Measurements from ENCODE around the gene ACP7.
"Not testable (repeated sequence)": the region's sequence is repeated elsewhere in the genome, so short reads cannot be mapped to it uniquely, and the experiment has no call there.

ACP7 gene

DNA sequence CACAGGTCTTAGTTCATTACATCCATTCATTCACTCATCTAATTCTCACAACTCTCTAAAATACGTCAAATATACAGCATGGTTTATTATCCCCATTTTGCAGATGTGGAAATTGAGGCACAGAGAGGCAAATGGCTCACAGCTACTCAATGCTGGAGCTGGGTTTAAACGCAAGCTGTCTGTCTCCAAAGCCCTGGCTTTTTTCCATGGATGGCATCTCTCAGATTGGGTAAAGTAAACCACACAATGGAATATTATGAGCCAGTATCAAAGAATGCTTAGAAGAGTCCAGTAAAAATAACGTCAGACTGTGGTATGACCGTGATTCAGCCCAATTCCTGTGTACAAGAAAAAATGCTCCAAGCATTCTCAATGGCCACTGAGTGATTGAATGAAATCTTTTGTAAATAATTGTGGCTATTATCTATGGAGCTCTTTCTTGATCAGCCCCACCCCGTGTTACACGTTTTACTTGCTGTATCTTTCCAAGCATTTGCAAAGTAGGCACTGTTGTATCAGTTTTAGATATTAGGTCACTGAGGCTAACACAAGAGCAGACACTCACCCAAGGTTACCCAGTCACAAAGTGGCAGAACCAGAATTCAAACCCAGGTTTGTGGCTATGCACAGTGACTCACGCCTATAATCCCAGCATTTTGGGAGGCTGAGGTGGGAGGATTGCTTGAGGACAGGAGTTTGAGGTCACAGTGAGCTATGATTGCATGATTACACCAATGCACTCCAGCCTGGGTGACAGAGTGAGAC, 5.5 kb upstream of the ACP7 start:
- DNase-seq, result no peak

GRCh38 chr19:39080431-39080830, 3.7 kb upstream of the ACP7 start:
- no peak for DNase-seq

GRCh38 chr19:39082167-39082566, 2.0 kb upstream of the ACP7 start:
- no peak for DNase-seq

- DNase-seq, result no peak
Observed at GRCh38 chr19:39082745-39083598, 1.2 kb upstream of the ACP7 start.

- DNase-seq, result no peak
Observed at GRCh38 chr19:39083599-39083982, 577 bp upstream of the ACP7 start.

DNA sequence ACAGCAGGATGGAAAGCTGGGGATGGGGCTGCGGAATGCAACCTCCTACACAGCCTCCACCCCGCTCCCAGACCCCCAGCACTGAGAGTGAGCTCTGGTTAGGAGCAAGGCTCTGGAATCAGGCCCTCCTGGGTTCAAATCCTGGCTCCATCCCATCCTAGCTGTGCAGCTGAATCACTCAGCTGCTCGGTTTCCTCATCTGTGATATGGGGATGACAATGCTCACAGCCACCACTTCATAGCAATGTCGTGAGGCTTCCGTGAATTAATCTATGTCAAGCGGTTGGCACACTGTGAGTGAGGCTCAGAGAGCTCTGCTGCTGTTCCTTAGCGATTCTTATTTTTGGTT, 538 bp downstream of the ACP7 start:
- DNase-seq, result no peak

DNA sequence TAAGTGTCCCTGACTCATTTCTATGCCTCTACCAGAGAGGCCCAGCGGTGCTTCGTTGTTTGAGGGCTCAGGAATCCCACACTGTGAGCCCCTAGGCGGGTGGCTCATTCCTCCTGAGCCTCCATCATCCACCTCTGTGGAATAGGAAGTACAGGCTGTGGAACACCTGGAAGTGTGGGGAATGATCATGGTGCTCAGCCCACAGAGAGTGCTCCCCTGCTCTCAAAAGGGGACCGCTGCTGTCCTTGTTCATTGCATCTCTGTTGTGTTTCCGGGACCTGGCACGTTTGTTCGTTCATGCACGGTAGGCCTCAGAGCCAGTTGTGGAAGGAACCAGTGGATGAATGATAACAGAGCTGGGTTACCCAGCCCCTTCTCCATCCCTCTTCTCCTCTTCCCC, 1.2 kb downstream of the ACP7 start:
- no peak for DNase-seq

- no peak for DNase-seq
Observed at GRCh38 chr19:39086386-39086785, 2.2 kb downstream of the ACP7 start.

- DNase-seq, result no peak
Observed at GRCh38 chr19:39087907-39088686, 3.9 kb downstream of the ACP7 start.

DNA sequence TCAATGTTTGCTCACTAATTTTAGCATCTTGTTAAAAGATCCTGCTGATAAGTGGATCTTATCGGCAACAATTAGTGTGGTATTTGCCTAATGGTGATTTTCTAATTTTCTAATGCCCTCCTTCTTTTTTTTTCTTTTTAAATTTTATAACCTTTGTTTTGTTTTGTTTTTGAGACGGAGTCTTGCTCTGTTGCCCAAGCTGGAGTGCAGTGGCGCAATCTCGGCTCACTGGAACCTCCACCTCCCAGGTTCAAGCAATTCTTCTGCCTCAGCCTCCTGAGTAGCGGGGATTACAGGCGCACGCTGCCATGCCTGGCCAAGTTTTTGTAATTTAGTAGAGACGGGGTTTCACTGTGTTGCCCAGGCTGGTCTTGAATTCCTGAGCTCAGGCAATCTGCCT, 5.8 kb downstream of the ACP7 start:
- not testable (repeated sequence) for DNase-seq

GRCh38 chr19:39090881-39091280, 6.7 kb downstream of the ACP7 start:
- no peak for DNase-seq

GRCh38 chr19:39095799-39096540, 11.8 kb downstream of the ACP7 start:
- DNase-seq, result not testable (repeated sequence)

GRCh38 chr19:39097299-39097698, 13.1 kb downstream of the ACP7 start:
- no peak for DNase-seq

DNA sequence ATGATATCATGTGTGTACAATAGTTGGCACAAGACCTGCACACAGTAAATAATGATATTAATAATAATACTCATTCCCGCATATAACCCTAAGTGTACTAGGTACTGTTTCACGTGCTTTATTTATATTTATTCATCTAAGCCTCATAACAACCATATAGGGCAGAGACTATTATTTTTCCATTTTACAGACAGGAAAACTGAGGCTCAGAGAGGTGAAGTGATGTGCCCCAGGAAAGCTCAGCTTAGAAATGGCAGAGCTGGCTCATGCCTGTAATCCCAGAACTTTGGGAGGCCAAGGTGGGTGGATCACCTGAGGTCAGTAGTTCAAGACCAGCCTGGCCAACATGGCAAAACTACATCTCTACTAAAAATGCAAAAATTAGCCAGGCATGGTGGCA, 13.6 kb downstream of the ACP7 start:
- DNase-seq, result no peak

- DNase-seq, result no peak
Observed at GRCh38 chr19:39098365-39099269, 14.4 kb downstream of the ACP7 start.

DNA sequence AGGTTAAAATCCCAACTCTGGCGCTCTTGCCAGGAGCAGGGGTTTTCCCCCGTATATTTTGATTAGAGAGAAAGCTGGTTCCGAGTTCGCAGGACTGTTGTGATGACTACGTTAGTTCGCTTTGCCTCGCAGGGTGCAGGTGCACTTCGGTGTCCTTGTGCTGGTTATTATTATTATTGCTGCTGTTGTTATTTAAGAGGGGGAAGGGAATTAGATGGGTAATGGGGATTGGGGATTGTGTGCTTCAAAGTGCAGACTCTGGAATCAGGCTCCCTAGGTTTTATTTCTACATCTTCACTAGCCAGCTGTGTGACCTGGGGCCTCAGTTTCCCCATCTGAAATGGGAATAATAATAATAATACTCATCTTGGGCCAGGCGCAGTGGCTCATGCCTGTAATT, 15.2 kb downstream of the ACP7 start:
- DNase-seq, result no peak

DNA sequence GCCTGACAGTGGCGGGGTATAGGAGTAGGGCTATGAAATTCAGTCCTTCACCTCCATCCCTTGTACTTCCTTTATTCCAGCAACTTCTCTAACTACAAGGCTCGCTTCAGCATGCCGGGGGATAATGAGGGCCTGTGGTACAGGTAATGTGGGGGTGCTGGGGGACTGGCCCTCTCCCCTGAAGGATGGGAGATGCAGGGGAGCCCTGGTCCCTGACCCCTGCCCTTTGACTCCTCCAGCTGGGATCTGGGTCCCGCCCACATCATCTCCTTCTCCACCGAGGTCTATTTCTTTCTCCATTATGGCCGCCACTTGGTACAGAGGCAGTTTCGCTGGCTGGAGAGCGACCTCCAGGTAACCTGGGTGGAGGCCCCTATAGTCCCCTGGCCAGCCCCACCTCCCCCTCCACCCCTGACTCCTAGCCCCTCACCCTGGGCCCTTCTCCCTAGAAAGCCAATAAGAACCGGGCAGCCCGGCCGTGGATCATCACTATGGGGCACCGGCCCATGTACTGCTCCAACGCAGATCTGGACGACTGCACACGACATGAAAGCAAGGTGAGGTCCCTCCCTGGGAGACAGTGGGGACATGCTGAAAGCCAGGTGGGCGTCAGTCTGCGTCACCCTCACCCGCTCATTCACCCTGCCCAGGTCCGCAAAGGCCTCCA, 16.5 kb downstream of the ACP7 start:
- no peak for DNase-seq

DNA sequence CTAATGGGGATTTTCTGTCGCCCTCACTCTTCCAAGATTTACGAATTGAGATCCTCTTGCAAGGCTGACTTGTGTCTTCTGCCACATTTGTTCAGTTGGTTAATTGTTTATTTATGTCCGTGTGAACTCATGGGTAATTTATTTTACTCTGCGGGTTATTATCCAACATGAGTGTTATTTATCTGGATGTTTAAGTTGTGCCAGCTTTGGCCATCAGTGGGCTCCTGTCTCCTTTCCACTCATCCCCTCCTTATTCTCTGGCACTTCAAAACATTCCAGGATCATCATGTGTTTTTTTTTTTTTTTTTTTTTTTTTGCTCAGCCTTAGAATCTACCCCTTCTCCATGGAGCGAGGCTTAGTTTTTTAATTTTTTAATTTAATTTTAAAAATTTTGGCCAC, 19.0 kb downstream of the ACP7 start:
- DNase-seq, result no peak

- peak; percentile 73 for DNase-seq
Observed at GRCh38 chr19:39104186-39104596, 20.0 kb downstream of the ACP7 start.

DNA sequence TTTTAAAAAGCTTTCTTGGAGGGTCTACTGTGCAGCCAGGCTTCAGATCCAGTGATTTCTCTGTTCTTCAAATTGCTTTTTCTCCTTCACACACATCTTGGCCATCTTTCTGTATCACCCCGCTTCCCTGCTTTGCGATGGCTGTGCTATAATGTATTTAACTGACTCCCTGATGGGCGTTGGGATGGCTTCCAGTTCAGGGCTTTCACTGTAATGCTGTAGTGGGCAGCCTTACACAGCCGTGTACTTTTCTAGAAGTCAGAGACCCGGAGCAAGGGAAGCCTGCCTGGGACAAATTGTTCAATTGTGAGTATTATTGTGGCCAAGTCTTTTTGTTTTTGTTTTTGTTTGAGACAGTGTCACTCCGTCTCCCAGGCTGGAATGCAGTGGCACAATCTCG, 22.0 kb downstream of the ACP7 start:
- DNase-seq, result no peak

DNA sequence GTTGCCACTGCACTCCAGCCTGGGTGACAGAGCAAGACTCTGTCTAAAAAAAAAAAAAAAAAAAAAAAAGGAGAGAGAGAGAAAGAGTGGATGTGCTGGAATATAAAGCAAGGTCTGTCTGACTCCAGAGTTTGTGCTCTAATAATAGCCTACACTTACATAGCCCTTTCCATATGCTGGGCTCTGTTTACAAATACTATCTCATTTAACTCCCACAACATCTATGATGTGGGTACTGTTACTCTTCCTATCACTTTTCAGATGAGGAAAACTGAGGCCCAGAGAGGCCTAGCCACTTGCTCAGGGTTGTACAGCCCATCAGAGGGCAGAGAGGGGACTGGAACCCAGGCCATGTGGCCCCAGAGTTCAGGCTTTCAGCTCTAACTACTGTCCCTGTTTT, 25.5 kb downstream of the ACP7 start:
- no peak for DNase-seq
